SKM-1 treated with dmso at 0.1 percent for 144 hours (cell line): ENCODE measurements around the gene FSTL1.

ENCODE experiments used
- DNase-seq: peaks from one replicate; lab custom pipeline; 2025; ENCODE audit not compliant: unreplicated experiment; lab: John Stamatoyannopoulos, UW

The FSTL1 gene

GRCh38 chr3:120468635-120469295 lies 18.0 kb upstream of the FSTL1 start:
- DNase-seq: no peak

GRCh38 chr3:120462409-120462959 lies 11.7 kb upstream of the FSTL1 start:
- no peak for DNase-seq

DNA sequence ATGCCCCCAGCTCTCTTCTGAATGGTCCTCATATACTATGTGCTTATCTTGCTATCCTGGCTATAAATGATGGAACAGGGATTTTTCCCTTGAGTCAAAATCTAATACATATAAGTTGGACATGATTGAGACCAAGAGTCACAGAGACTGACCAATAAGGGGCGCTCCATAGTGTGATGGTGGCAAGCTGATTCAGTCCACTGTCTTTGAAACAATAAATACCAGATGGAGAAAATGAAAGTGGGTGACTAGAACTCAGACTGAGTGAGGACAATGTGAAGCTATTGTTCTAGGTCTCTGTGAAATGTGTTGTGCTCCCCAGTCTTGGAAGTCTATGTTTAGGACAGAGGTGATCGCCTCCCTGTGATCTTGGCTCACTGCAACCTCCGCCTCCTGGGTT lies 10.6 kb upstream of the FSTL1 start:
- DNase-seq: no peak

- no peak for DNase-seq
These were observed 10.1 kb upstream of the FSTL1 start for GRCh38 chr3:120460862-120461261.

DNA sequence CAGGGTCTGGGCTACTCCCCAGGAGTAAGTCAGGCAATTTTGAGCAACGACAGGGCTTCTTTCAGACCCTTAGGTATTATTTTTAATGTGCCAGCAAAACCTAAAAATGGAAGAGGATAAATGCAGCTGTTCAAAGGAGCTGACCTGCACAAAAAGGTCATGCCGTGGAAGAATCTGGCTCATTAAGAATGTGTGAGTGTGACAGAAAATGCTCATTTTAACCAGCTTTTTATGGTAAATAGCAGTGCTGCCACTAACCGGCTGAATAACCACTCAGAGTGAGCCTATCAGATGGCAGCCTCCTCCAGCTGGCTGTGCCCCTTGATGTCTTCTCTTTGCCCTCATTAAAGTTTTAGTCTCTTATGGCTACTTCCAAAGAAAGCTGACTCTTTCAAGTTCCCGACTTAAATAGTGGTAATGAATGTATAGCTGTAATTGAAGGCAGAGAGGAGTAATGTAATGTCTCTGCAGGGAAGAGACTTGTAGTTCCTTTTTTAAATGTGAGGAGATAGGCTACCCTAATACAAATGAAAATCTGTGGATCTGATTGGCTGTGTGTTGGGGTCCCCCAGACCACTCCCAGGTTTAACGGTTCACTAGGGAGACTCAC lies 9.5 kb upstream of the FSTL1 start:
- DNase-seq: no peak

DNA sequence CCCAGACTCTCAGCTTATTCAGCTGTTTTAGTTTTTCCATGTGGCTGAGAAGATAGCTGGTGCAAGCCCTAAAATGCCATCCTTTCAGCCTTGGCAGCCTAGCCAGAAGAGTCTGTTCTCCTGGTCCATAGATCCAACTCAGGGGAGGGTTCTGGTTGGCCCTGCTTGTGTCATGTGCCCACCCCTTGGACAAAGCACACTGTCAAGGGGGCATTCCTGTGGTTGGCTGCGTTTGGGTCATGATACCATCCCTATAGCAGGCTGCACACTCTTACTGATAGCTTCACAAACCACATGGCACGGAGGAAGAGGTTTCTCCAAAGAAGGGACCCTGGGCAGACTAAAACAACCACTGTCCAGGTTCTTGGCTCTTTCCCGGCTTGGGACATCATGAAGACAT lies 8.4 kb upstream of the FSTL1 start:
- DNase-seq: no peak

DNA sequence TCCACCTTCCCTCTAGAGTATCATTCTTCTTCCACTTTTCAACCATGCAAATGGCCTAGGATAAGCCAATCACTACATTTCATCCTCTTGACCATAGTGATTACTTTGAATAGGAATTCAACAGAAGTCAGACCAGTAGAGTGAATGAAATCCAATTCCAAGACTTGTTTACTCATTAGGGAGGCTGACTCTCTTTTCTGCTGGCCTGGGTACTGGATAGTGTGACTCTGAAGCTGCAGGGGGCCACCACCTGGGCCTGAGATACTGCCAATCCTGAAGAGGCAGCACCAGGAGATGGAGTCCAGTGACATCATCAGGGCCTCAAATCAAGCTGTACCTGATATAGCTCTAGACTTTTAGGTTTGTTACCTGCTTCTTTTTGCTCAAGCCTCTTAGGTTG lies 7.0 kb upstream of the FSTL1 start:
- DNase-seq: no peak

DNA sequence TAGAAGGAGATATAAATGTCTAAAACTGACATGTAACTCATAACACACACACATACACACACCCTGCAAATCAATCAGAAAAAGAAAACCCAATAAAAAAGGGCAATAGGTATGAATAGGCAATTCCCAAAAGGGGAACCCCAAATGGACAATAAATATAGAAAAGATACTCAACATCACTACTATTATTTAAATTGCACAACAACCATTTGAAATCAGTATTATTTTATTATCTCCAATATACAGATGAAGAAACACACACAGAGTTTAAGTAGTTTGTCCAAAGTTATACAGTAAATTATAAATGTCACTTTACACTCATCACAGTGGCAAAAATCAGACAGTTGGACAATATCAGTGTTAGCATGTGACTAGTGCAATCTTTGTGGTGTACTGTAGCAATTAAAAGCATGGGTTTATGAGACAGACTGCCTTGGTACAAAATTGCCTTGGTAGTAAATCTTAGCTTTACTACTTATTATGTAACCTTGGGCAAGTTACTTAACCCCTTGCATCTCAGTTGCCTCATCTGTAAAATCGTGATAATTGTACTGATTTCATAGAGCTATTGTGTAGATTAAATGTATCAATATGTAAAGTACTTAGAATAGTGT lies 3.4 kb upstream of the FSTL1 start:
- no peak for DNase-seq

DNA sequence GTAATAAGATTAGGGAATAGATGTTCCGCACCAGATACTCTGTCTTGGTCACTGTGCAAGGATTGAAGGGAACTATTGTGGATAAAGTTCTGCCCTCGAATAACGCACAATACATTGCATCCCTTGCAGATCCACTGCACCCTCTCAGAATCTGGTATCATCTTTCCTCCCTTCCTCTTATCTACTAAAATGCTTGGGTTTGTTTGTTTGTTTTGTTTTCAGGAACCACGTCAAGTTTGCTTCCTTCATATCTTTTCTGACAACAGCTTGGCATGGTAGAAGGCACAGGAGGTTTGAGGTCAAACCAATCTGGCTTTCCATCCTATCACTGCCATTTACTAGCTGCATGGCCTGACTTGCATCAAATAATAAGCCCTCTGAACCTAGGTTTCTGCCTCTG lies 2.0 kb upstream of the FSTL1 start:
- DNase-seq: no peak

- no peak for DNase-seq
These were observed 1.0 kb upstream of the FSTL1 start for GRCh38 chr3:120451806-120452205.

DNA sequence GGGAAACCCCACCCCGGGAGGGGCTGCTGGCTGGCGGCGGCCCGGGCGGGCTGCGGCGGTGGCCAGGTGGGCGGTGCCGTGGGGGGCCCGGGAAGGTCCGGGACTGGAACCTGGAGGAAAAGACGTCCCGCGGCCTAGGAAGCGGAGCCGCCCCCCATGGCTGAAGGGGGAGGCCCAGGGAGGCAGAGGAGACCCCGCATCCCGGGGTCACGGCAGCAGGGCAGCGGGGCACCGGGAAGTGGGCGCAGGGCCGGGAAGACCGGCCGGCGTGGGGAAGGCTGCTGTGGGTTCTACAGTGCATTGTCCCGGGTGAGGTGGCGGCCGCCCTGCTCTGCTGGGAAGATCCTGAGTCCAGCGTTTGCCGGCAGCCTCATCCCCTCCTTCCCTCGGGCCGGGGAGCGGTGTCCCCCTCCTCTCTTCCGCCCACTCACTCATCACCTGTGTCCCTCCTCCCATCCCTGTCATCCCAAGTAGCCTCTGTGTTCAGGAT lies 525 bp upstream of the FSTL1 start:
- DNase-seq: no peak

GRCh38 chr3:120449701-120450599 lies 842 bp downstream of the FSTL1 start:
- no peak for DNase-seq

GRCh38 chr3:120449251-120449650 lies 1.5 kb downstream of the FSTL1 start:
- no peak for DNase-seq

- DNase-seq: no peak
These were observed 2.0 kb downstream of the FSTL1 start for GRCh38 chr3:120448756-120449155.

DNA sequence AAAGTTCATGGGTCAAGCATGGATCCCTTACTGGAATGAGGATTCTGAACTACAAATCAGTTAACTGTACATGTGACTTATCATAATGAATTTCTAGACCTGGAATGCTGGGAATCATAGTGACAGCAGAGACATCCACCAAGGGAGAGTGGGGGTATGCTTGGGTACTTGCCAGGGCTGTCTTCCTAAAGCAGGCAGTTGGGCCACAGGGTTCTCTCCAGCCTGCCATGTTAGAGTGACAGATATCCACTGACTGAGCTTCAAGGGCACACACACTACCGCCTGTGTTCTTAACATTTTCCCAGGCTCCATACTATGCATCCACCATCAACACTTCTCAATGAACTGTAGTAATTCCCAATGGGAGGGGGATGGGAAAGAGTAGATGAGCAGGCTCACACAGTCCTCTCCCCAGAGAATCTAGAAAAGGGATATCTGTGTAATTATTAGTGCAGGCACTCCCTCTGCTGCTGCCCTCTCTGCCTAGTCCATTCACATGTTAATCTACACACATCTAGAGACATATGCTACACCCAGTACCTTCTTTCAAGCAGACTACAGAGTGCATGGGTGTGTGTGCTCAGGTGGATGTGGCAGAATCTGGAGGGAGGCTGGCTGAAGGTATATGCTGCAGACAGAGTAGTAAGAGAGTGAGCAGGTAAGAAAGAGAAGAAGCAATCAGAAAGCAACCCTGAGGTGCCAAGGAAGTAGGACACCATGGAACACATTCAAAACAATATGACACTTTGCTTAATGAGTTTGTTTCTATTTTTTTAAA lies 3.7 kb downstream of the FSTL1 start:
- no peak for DNase-seq

- no peak for DNase-seq
These were observed 5.1 kb downstream of the FSTL1 start for GRCh38 chr3:120445654-120446053.

DNA sequence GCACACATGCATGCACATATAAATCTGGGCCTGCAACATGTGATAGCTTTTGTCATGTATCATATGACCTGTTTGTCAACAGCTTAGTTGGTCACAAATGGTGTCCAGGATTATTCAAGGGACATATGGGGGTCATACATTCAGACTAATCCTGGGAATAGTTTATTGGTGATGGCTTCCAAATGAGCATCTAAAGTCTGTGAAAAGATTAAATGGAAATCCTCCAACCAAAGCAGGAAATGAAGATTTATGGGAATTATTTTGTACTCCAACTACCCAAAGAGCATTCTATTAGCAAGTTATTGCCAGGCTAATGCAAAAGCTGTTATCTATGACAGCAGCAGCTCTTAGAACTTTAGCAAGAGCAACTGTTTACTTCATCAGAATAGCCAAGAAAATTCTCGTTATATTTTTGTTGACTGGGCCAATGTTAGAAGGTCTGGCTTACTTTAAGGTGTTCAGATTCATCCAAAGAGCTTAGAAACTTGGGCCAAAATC lies 7.1 kb downstream of the FSTL1 start:
- DNase-seq: no peak

DNA sequence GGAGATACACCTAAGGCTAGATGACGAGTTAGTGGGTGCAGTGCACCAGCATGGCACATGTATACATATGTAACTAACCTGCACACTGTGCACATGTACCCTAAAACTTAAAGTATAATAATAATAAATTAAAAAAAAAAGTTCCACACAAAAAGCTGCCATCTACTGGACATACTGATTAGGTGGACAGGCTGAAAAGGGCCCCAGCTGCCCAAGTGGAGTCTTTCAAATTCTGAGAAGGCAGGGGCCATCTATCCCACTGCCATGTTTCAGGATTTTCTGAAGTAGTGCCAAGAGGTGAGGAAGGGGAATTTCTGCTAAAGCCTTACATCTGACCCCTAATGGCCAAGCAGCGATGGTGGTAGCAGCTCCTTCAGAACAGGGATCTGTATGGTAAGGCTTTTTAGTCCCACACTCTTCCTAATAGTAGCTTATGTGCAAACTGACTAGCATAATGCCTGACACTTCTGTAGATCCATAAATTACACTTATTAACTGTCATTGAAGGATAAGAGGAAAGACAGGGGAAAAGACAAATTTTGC lies 7.7 kb downstream of the FSTL1 start:
- DNase-seq: no peak

DNA sequence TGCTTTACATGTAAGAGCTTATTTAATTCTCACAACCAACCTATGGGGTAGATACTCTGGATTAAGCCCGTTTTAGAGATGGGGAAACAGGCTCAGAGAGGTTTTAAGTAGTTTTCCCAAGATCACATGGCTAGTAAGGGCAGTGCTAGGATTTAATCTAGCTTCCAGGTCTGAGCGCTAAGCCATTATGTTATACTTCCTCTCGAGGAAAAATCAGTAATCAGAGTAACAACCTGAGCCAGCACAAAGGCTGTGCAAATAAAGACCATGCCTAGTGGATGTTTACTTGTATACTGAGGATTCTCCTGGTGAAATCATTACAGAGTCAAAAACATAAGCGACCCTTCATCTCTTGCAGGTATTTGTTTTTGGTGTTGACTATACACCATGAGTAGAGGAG lies 9.0 kb downstream of the FSTL1 start:
- no peak for DNase-seq

GRCh38 chr3:120440762-120441161 lies 10.0 kb downstream of the FSTL1 start:
- no peak for DNase-seq
